ENCODE data around the gene ZMYND15.

The ZMYND15 gene

GRCh38 chr17:4720787-4721186 lies 18.8 kb upstream of the ZMYND15 start:
- no peaks in the 10 kb centered on the region for H3K27me3 ChIP-seq (ENCODE audit: insufficient read depth, poor library complexity, severe bottlenecking)
- no peak for DNase-seq (ENCODE audit: low read depth in 1 of 2, low spot score in 1 of 2)
- no peak overlapping the region for H3K4me3 ChIP-seq (replicated peaks; ENCODE audit: insufficient read depth, low read length)
- H3K27ac ChIP-seq (replicated peaks) = no peak overlapping the region
- TF ChIP-seq GABPA (IDR thresholded peaks at IDR 0.05; ENCODE audit: low read depth) (no peak), POLR2AphosphoS5 (IDR thresholded peaks at IDR 0.05; ENCODE audit: low read depth) (no peak), REST (IDR thresholded peaks at IDR 0.05; ENCODE audit: insufficient replicate concordance, low read depth) (no peak), SPI1 (IDR thresholded peaks at IDR 0.05; ENCODE audit: borderline replicate concordance, low read depth) (no peak), CTCF (IDR thresholded peaks at IDR 0.05; ENCODE audit: insufficient read depth, low read length) (no peak)

- TF ChIP-seq POLR2AphosphoS5 (IDR thresholded peaks at IDR 0.05; ENCODE audit: low read depth) (peak; percentile 95), CTCF (IDR thresholded peaks at IDR 0.05; ENCODE audit: insufficient read depth, low read length) (no peak)
- H3K27me3 ChIP-seq (ENCODE audit: insufficient read depth, poor library complexity, severe bottlenecking) = no peaks in the 10 kb centered on the region
- no peak overlapping the region for H3K4me3 ChIP-seq (replicated peaks; ENCODE audit: insufficient read depth, low read length)
- peak; percentile 76 to 82 for DNase-seq (ENCODE audit: low read depth in 1 of 2, low spot score in 1 of 2)
- no peak overlapping the region; the same call in 1 of the 2 replicates for H3K27ac ChIP-seq (replicated peaks)
These were observed 18.2 kb upstream of the ZMYND15 start for GRCh38 chr17:4721203-4722135.

- no peak overlapping the region for H3K4me3 ChIP-seq (replicated peaks; ENCODE audit: insufficient read depth, low read length)
- H3K27ac ChIP-seq (replicated peaks) = no peak overlapping the region
- TF ChIP-seq SPI1 (IDR thresholded peaks at IDR 0.05; ENCODE audit: borderline replicate concordance, low read depth) (no peak), GABPA (IDR thresholded peaks at IDR 0.05; ENCODE audit: low read depth) (no peak), POLR2AphosphoS5 (IDR thresholded peaks at IDR 0.05; ENCODE audit: low read depth) (no peak), REST (IDR thresholded peaks at IDR 0.05; ENCODE audit: insufficient replicate concordance, low read depth) (no peak), CTCF (IDR thresholded peaks at IDR 0.05; ENCODE audit: insufficient read depth, low read length) (no peak)
- DNase-seq (ENCODE audit: low read depth in 1 of 2, low spot score in 1 of 2) = no peak
- no peaks in the 10 kb centered on the region for H3K27me3 ChIP-seq (ENCODE audit: insufficient read depth, poor library complexity, severe bottlenecking)
These were observed 16.9 kb upstream of the ZMYND15 start for GRCh38 chr17:4722678-4723240.
